Effector CD8-positive, alpha-beta T cell (primary cell): ENCODE results near the gene CRELD1.

Source experiments
- DNase-seq: peaks from one replicate; lab custom pipeline; 2025; lab: John Stamatoyannopoulos, UW

CRELD1 gene

GRCh38 chr3:9955611-9956352 is 22.1 kb downstream of the CRELD1 start:
- no peak for DNase-seq

DNA sequence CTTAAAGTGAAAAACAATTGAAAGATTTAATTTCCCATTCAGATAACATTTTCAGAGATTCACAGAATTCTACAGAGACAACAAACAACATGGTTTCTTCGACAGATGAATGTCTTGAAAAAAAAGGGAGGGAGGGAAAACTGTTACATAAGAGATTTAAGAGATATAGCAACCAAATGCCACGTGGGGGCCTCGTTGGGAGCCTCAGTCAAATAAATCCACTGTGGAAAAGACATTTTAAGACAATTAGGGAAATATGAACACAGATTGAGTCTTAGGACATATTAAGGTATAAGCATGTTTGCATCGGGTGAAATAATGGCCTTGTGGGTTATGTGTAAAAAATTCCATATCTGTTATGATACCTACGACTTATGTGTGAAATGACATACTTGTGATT is 23.6 kb downstream of the CRELD1 start:
- no peak for DNase-seq

DNA sequence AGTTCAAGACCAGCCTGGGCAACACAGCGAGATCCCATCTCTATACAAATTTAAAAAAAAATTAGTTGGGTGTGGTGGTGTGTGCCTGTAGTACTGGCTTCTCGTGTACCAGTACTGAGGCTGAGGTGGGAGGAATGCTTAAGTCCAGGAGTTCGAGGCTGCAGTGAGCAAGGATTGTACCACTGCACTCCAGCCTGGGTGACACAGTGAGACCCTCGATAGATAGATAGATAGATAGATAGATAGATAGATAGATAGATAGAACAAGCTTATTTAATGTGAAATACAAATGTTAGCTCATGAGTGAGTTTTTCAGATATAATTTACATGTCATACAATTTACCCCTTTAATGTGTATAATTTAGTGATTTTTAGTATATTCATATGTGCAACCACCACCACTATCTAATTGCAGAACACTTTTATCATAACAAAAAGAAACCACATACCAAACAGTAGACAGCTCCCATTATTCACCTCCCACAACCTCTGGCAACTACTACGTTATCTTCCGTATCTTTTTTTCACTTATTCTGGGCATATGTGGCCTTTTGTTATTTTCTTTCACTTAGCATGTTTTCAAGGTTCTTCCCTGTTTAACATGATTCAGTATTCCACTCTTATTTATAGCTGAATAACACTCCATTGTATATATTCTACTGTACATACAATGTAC is 31.7 kb downstream of the CRELD1 start:
- DNase-seq = no peak

GRCh38 chr3:9966841-9967240 is 33.2 kb downstream of the CRELD1 start:
- DNase-seq = no peak

- no peak for DNase-seq
Observed at GRCh38 chr3:9969632-9970019, 36.0 kb downstream of the CRELD1 start.

- no peak for DNase-seq
Observed at GRCh38 chr3:9970020-9970652, 36.5 kb downstream of the CRELD1 start.

DNA sequence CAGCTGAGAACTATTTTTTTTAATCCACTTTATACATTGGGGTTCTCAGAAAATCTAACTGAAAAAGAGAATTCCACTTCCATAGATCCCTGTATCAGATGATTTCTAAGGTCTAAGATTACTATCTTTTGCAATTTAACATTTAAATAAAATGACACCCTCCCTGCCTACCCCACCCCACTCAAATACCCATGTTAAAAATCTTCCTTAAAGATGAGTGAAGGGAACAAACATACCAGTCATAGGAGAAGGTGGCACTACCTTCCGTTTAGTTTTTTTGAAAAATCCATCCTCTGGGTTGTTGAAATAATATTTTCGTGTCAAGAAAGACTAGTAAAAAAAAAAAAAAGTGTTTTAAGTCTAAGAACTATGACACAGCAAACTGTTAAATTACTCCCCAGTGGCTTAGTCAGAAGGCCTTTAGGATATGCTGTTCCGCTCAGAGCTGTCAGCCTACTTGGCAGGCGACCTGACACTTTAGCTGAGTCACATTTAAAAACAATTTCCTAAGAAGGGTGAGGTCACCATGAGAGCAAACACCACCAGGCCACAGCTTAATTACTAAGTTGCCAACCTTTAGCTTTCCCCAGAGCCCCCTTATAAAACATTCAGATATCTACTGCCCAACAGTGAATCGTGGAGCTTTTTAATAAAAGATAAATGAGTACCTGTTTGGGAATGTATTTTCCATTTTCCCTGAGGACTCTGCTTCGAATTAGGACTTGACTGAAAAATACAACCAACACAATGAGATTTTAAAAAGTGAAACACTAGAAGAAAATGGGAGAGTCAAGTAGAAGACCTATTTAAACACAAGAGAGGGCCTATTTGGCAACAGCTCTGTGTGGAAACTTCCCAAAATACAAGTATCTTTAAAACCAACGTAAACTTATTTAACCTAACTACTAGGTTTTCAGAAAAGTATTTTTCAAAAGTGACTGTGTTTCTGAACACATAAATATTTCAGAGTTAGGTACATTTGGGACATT is 43.4 kb downstream of the CRELD1 start:
- no peak for DNase-seq

DNA sequence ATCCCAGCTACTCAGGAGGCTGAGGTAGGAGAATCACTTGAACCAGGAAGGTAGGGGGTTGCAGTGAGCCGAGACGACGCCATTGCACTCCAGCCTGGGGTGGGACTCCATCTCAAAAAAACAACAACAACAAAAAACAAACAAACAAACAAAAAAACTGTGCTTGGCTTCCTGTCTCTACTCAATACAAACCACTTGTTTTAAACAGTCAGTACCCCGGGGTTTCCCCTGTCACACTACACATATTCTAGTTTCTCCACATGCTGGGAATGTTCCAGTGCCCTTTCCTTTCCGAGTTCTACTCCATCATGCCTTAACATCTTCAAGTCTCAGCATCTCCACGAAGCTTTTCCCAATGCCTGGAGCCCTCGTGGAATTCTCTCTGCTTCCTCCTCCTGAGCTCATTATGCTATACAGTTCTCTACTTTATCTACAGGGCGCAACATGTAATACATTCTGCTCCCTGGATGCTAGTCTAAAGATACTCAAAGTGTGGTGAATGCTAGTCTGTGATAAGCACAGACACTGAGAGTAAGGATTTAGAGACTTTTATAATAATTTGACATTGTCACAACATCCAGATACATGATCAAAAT is 45.2 kb downstream of the CRELD1 start:
- no peak for DNase-seq

- no peak for DNase-seq
Observed at GRCh38 chr3:9980251-9980650, 46.6 kb downstream of the CRELD1 start.

GRCh38 chr3:9986230-9986725 is 52.6 kb downstream of the CRELD1 start:
- no peak for DNase-seq

- DNase-seq = no peak
Observed at GRCh38 chr3:9994086-9994844, 60.6 kb downstream of the CRELD1 start.
